A549 treated with GW870086 at 1 μM for 4 hours (cell line): Measurements from ENCODE around the gene ZNF71. TPM values are rescaled to one million over a fixed set of nuclear protein-coding genes. Genes with fewer than 3 reads are reported as not detected.

Experiments
- total RNA-seq: library from RNA; stranded (reverse); fragments of 200-300 nt; extraction: Qiagen RNA extraction; gene quantifications from 5 replicates; pipeline ENCODE4 v1.2.3, GENCODE V29; 2022; ENCODE audit warnings: low read depth

The ZNF71 gene
- 9.3 to 11.7 TPM (median 10.7 TPM) in 5 replicates for total RNA-seq

DNA sequence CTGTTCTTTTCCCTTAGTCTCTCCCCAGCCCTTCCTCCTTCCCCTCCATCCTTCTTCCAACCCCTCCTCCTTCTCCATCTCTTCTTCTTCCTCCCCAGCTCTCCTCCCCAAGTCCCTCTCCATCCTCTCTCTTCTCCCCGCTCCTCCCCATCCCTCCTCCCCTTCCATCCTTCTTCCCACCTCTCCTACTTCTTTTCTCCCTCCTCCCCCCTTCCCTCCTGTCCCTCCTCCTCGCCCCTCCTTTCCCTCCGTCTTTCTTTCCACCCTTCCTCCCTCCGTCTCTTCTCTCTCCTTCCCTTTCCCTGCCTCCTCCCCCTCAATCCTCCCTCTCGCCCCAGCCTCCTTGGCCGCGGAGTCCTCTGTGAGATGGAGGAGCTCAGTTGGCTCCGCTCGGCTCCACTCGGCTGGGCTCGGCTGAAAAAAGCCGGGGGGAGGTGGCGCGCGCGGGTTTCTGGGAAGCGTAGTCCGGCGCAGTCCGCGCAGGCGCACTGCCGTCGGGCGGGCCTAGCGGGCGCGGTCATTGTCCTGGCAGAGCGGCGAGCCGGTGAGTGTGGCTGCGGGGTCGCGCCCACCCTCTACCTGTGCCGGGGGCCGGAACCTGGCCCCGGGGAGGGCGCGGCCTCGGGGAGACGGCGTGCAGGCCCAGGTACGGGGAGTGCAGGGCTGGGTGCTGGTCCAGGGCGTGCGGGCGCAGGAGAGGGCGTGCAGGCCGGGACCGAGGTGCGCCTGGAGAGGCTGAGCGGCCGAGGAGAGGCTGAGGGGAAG lies at the start of gene ZNF71:
ZNF71 (plus strand) TSS at position 520 of the 765 bp plus-strand sequence. CDS start 6,257 bp downstream, outside the sequence.

GRCh38 chr19:56567274-56568120 lies 27.6 kb upstream of the ZNF71 start, which contains the start of gene ZNF470:
Gene ZNF470 (plus strand): TSS chr19:56567468. CDS start chr19:56570312, 2,844 bp downstream.

DNA sequence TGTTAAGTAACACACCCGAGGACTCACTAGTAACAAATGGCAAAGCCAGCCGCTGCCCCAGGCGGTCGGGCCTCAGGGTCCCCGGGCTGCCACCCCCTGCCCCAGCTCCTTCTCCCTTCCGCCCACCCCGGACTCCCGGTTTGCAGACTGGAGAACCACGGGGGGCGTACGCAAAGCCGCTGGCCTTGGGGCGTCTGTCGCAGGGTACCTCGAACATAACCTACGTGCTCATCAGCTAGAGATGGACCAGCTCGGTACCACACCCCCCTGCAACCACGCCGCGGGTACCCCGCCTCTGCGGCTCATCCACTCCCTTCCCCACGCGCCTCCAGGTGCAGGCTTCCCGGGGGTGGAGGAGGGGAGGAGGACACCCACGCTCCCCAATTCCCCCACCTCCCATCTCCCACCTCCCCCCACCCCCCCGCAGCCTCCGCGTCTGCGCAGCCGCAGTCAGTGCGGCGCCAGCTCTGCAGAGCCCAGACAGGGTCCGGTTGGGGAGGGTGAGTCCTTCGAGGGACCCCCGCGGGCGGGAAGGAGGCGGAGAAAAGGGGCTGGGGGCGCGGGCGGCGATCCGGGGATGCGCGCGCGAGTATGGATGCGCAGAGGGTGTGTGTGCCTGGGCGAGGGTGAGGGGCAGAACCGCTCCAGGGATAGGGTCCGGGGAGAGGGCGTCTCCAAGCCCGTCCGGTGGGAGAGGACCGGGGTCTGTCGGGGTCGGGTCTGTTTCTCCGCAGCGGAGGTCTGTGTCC lies 47.8 kb downstream of the ZNF71 start, which contains the start of gene SMIM17:
SMIM17 (plus strand) TSS at position 449 of the 749 bp plus-strand sequence. CDS start 2,509 bp downstream, outside the sequence.

GRCh38 chr19:56671613-56671994 lies 76.5 kb downstream of the ZNF71 start, which contains the start of gene ZNF835:
Gene ZNF835 (minus strand): TSS chr19:56671757. CDS start chr19:56665198, 6,559 bp downstream.

Other genes starting within 250 kb of the ZNF71 start
- 0.70 to 1.4 TPM (median 1.1 TPM) in 5 replicates for gene ZNF582, start 201.8 kb upstream of the ZNF71 start, total RNA-seq
- 1.7 to 2.9 TPM (median 2.3 TPM) in 5 replicates for gene ZNF583, start 191.0 kb upstream of the ZNF71 start, total RNA-seq
- not detected in 5 replicates for gene ZNF667, start 118.0 kb upstream of the ZNF71 start, total RNA-seq
- gene ZNF471, start 87.4 kb upstream of the ZNF71 start, total RNA-seq = 0.02 to 0.03 TPM (median 0.03 TPM) in 4 of 5 replicates, not detected in the other
- 3.1 to 4.4 TPM (median 3.5 TPM) in 5 replicates for gene ZFP28, start 56.4 kb upstream of the ZNF71 start, total RNA-seq
- 1.4 to 1.8 TPM (median 1.6 TPM) in 5 replicates for gene ZNF470, start 27.8 kb upstream of the ZNF71 start, total RNA-seq
- gene SMIM17, start 47.9 kb downstream of the ZNF71 start, total RNA-seq = 0.19 TPM in 1 of 5 replicates, not detected in the others
- not detected in 5 replicates for gene ZNF835, start 76.5 kb downstream of the ZNF71 start, total RNA-seq
- gene PEG3, start 245.4 kb downstream of the ZNF71 start, total RNA-seq = not detected in 5 replicates
- not detected in 5 replicates for gene ZIM2, start 245.4 kb downstream of the ZNF71 start, total RNA-seq